NCI-H774 (cell line): ENCODE results near the gene LIG3.
"Not testable (repeated sequence)": the region's sequence is repeated elsewhere in the genome, so short reads cannot be mapped to it uniquely, and the experiment has no call there.

Source experiments
- DNase-seq: peaks from one replicate; lab custom pipeline; 2025; lab: John Stamatoyannopoulos, UW

LIG3 gene

DNA sequence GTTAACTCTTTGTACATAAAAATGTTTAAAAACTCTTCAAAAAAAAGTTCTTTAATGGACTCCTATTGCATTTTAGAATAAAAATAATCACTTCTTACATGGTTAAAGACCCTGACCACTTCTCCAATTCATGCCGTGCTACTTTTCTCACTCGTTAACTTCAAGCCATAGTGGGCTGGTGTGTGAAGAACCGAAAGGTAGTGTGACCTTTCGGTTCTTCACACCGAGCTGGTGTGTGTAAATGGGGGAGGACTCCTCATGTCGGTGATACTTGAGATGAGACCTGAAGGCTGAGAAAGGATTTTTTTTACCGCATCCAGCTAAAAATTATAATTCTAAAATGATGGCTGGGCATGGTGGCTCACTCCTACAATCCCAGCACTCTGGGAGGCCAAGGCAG, 61.1 kb downstream of the LIG3 start:
- DNase-seq, result no peak

DNA sequence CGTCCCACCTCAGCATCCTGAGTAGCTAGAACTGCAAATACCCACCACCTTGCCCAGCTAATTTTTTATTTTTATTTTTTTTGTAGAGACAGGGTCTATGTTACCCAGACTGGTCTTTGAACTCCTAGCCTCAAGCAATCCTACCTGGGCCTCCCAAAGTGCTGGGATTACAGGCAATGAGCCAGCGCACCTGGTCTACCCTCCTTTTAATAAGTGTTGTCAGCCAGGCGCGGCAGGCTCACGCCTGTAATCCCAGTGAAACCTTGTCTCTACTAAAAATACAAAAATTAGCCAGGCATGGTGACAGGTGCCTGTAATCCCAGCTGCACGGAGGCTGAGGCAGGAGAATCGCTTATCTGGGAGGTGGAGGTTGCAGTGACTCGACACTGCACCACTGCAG, 63.9 kb downstream of the LIG3 start:
- DNase-seq, result no peak

DNA sequence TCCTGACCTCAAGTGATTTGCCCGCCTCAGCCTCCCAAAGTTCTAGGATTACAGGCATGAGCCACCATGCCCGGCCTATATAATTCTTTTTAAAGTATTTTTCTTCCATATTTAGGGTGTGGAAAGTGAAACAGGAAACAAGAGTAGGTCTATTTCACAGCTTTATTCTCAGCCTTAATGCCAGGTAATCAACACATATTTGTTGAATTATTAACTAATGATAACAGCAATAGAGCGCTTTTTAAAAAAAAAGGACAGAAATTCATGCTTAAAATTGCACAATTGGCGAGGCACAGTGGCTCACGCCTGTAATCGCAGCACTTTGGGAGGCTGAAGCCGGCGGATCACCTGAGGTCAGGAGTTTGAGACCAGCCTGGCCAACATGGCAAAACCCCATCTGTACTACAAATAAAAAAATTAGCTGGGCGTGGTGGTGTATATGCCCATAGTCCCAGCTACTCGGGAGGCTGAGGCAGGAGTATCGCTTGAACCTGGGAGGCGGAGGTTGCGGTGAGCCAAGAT, 65.2 kb downstream of the LIG3 start:
- DNase-seq, result not testable (repeated sequence)

DNA sequence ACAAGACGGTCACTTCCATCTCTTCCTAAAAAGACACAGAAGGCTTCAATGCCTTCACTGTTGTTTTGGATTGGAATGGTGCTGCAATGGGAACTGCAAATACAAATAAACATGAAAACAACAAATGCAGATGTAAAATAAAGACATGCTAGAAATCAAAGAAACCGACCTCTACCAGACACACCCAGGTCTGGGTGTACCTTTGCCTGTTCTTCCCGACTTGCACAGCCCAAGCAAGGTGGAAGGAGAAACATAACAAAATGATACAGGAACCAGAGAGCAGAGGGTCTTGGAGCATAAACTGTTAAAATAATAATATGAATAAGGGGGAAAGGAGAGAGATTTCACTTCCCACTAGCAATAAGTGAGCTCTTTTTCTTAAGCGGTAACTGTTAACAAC, 65.9 kb downstream of the LIG3 start:
- no peak for DNase-seq

DNA sequence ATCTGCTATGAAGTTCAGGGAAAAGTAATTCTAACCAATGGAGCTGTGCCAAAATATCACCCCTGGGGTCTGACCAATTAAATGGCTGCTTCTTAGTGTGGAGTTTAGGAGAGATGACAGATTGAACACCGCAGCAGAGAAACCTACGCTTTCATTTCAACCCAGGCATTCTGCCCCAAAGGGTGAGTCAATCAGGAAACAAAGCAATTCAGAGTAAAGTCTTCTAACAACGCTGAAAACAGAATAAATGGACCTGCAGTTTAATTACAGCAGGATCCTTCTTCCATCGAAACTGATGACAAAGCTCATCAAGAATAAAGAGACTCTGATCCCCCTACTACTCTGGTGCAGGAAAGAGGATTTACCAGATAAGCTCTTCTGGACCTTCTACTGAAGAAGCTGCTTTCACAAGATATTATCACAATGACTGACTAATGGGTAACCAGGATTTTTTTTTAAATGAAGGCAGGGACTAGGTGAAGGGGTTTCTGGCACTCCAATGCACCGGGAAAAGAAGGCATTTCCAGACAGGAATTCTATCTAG, 66.5 kb downstream of the LIG3 start:
- DNase-seq, result no peak

DNA sequence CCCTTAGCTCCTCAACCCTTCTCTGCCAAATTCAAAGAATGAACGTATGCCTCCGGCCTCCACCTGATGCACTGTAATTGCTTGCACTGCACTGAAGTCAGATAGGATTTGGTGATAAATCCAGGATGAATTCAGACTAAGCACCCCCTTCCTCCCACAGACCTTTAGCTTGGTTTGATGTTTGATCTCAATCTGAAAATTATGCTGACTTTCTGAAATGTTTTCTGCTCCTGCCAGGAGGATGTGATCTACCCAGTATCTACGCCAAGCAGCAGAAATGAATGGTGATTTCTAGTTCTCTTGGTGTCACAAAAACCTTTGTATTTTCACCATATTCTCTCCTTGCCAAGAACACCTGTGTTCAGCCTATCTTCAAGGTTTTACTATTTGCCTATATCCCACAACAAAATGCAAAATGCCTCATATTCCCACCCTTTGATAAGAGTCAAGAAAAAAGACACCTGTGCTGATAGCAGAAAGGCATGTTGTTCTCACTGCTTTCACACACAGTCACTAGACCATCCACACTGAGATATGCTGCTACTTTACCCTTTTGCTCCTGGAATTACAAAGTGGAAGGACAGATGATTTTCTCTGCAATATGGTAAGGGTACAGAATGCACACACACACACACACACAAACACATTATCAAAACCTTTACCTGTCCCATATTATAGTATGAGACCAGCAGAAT, 68.5 kb downstream of the LIG3 start:
- no peak for DNase-seq

DNA sequence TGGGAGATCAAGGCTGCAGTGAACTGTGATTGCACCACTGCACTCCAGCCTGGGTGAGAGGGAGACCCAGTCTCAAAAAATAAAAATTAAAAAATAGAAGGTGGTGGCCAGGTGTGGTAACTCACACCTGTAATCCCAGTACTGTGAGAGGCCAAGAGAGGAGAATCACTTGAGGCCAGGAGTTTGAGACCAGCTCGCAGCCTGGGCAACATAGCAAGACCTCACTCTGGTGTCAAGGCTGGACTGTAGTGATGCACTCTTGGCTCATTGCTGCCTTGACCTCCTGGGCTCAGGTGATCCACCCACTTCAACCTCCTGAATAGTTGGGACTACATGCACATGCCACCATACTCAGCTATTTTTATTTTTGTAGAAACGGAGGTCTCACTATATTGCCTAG, 69.9 kb downstream of the LIG3 start:
- DNase-seq, result no peak

DNA sequence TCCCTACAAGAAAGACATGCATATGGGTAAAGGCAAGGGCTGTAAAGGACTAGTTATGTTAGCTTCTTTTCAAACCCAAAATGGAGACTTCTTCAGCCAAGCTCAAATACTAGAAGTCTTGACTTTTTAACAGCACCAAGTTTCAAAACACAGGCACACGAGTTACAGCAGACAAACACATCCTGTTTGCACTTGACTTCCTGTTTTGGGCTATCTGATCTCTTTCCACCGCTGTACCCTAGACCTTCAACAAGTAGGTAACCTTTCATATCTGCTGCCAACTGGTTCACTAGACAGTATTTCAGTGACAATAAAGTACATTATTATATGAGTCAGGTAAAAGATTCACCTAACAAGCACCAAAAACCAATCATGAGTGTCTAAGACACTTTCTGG, 70.9 kb downstream of the LIG3 start:
- no peak for DNase-seq

DNA sequence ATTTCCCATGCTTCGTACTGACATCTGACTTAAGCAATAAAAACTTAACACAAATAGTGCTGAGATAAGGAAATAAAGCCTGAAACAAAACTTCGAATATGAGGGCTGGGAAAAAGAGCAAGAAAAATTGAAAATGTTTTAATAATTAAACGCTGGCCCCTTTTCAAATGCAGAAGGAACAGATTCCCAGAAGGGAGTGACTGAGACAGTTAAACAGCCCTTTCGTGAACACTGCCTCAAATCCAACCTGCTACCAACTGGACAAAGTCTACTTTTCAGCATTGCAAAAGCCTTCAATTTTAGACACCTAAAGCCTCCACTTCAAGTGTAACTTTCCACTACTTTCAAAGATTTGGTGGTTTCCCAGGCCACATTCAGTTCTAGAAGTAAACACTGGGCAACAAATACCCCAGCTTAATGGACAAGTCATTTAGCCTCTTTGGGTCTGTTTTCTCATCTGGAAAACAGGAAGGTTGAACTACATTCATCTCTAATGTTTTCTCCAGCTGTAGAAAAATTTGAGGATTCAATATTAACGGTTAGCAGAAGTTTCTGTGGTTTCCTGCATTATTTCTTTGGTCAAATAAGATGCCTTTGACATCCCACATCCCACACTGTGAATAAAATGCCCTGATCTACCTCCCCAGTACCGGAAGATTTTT, 71.4 kb downstream of the LIG3 start:
- DNase-seq, result no peak

DNA sequence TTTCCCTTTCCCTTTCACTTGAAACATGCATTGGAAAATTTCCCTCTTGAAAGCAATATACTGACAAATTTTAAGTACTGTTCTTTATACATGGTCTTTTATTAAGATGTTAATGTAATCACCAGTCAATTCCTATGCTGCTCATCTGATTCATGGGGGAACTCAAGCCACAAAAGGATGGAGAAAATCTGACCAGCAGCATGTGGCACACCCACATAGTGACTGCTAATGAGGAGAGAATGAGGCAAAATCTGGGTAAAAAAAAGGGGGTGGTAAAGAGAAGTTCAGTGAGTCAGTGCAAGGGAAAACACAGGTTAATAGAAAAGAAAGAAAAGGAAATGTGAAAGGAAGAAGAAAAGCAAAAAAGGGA, 71.9 kb downstream of the LIG3 start:
- no peak for DNase-seq

DNA sequence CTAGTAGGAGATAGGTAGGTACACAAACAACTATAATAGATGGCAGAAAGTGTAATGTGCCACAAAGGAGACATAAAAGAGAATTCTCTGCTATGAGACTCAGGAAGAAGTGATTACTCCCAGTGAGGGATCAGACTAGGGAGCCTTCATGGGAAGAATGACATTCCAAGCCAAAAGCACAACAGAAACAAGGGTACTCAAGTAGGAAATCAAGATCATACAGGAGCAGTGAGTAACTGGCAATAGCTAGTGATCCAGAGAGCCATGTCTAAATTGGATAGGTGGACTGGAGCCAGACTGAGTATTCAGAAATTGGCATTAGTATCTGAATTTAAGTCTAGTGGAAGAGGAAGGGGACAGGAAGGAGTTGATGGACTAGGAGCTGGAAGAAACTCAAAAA, 72.5 kb downstream of the LIG3 start:
- no peak for DNase-seq

DNA sequence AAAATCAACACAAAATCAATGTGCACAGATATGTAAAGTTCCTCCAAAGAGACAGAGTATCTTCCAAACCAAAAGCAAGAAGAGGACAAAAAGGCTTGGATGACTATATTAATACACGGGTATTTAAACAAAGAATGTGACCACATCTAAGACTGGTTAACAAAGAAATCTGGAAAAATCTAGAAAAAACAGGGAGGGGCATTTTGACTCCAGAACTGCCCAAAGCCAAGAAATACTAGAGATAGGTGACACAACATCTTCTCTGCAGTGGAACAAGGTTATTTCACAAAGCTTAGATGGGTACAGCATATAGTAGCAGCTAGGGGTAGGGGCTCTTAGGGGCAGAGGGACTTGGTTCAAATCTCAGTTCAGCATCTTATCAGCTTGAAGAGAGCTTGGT, 72.9 kb downstream of the LIG3 start:
- no peak for DNase-seq

DNA sequence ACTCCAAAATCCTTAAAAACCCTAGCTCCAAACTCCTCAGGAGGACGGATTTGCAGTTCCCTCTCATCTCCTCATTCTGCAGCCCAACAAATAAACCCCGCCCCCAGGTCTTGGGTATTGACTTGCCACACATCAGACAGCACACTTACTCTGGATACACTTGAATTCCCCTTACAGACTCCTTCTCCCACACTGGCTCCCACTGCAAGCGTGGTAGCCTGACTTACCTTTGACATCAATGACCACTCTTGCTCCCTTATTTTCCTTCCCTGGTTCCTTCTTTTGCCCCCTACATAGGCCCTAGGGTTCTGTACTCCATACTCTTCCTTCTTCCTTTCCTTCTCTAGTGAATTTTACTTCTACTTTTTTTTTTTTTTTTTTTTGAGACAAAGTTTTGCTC, 75.7 kb downstream of the LIG3 start:
- no peak for DNase-seq

DNA sequence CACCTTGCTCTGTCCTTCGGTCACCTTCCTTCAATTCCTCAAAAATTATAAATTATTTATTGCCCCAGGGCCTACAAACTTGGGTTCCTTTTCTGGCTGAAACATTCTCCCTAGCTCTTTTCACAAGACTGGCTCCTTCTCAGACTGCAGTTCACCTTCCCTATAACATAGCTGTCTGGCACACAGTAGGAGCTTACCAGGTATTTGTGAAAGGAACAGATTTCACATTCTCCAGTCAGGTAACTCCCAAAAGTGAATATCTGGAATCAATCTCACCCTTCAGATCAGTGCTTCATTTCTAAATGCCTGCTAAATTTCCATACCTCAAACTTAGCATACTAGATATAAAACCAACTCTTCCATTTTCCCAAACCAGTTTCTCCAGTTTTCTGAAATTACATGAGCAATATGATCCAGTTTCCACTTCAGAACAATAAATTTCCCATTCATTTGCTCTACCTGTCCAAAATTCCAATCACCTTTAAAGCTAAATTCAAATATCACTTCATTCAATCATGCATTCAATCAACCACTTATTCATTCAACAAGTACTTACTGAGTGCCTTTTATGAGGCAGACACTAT, 77.1 kb downstream of the LIG3 start:
- no peak for DNase-seq
